ENCODE measurements around the gene SIPA1L3. TPM values are rescaled to one million over a fixed set of nuclear protein-coding genes. Genes with fewer than 3 reads are reported as not detected.

SIPA1L3 gene
- total RNA-seq, 1 experiment from 2014 or later: 125 TPM

DNA sequence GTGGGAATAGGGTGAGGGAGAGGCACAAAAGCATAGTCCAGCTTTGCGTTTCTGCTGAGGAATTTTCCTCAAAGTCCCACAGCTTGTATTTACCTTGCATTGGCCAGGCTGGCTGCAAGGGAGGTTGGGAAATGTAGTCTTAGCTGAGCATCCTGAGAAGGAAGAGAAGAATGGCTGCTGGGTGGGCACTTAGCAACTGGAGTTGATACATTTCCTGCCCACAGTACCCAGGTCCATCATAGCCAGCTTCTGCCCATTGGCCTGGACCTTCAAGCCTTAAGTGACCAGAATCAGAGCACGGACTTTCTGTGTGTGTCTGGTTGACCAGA lies 112.4 kb downstream of the SIPA1L3 start:
- intact Hi-C loops (cut with micrococcal nuclease; ENCODE audit: unreplicated experiment): no loop called here
- Histone ChIP-seq H3K27me3 (replicated peaks; ENCODE audit: control insufficient read depth, insufficient read depth, low read length) (no peaks in the 10 kb centered on the region), H3K36me3 (ENCODE audit: control insufficient read depth, insufficient read depth, low read length) (peaks cover 5% of the 10 kb centered on the region), H3K9me3 (no peaks in the 10 kb centered on the region), H3K4me3 (ENCODE audit: low read depth, low read length) (no peak overlapping the region), H3K4me1 (peaks cover 18% of the 10 kb centered on the region)
- H3K9me3 Mint-ChIP-seq (ENCODE audit: unreplicated experiment): no peaks in the 10 kb centered on the region
- no peak overlapping the region for H3K27ac Mint-ChIP-seq (ENCODE audit: unreplicated experiment)
- POLR2A ChIA-PET: no interaction called here
- CTCF ChIA-PET: no interaction called here
- H3K4me1 Mint-ChIP-seq (ENCODE audit: low read depth, unreplicated experiment): peaks cover 14% of the 10 kb centered on the region
- H3K4me3 Mint-ChIP-seq (ENCODE audit: unreplicated experiment): no peak overlapping the region
- peaks cover 67% of the 10 kb centered on the region for H3K36me3 Mint-ChIP-seq (ENCODE audit: insufficient read depth, unreplicated experiment)
- TF ChIP-seq, protein P1, sequence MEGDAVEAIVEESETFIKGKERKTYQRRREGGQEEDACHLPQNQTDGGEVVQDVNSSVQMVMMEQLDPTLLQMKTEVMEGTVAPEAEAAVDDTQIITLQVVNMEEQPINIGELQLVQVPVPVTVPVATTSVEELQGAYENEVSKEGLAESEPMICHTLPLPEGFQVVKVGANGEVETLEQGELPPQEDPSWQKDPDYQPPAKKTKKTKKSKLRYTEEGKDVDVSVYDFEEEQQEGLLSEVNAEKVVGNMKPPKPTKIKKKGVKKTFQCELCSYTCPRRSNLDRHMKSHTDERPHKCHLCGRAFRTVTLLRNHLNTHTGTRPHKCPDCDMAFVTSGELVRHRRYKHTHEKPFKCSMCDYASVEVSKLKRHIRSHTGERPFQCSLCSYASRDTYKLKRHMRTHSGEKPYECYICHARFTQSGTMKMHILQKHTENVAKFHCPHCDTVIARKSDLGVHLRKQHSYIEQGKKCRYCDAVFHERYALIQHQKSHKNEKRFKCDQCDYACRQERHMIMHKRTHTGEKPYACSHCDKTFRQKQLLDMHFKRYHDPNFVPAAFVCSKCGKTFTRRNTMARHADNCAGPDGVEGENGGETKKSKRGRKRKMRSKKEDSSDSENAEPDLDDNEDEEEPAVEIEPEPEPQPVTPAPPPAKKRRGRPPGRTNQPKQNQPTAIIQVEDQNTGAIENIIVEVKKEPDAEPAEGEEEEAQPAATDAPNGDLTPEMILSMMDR (IDR thresholded peaks at IDR 0.05; ENCODE audit: insufficient read depth in 1 of 2, low read depth in 1 of 2, low read length in 1 of 2, severe bottlenecking in 1 of 2, unreplicated experiment in 1 of 2): no peak
- no TSS peak for BruUV-seq (replicated peaks)
- DNase-seq: no peak
- H3K27me3 Mint-ChIP-seq (ENCODE audit: insufficient read depth, unreplicated experiment): no peaks in the 10 kb centered on the region

DNA sequence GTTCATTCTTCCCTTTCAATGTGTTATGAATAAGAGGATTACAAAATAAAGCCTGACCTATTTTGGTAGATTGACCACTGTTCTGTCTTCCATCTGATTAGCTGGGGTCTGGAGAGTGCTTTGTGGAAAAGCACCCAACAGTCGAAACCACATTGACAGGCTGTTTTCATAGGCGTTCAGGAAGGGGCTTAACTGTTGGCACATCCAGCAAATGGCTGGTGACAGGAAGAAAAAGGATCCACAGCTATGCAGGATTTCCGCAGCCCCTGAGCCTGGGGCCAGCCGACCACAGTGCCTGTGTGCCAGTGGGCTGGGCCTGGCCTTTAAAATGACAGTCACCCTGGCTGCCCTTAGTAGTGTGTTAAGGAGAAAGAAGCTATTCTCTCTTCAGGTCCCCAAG lies 113.3 kb downstream of the SIPA1L3 start:
- POLR2A ChIA-PET: no interaction called here
- no peak for DNase-seq
- CTCF ChIA-PET: interaction anchor here (0.7 to 1.7 kb wide), 2 partner anchors 118 to 284 kb away, joined by 4 to 7 read pairs; partner anchors contain the start of gene C19orf33

DNA sequence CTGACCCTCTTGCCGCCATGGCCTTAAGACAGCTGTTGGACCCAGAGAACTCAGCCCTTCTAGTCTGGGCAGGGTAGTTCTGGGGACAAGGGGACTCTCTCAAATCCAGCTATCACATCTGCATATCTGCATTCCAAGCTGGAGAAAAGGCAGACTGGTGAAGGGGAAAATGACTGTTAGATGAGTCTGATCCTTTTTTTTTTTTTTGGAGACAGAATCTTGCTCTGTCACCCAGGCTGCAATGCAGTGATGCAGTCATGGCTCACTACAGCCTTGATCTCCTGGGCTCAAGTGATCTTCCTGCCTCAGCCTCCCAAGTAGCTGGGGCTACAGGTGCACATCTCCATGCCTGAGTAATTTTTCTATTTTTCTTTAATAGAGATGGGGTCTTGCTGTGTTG lies 114.3 kb downstream of the SIPA1L3 start:
- Histone ChIP-seq H3K27me3 (replicated peaks; ENCODE audit: control insufficient read depth, insufficient read depth, low read length) (no peaks in the 10 kb centered on the region), H3K9me3 (no peaks in the 10 kb centered on the region), H3K36me3 (ENCODE audit: control insufficient read depth, insufficient read depth, low read length) (peaks cover 5% of the 10 kb centered on the region), H3K4me1 (peaks cover 28% of the 10 kb centered on the region), H3K4me3 (ENCODE audit: low read depth, low read length) (no peak overlapping the region)
- Mint-ChIP-seq H3K4me3 (ENCODE audit: unreplicated experiment) (no peak overlapping the region), H3K27ac (ENCODE audit: unreplicated experiment) (no peak overlapping the region), H3K27me3 (ENCODE audit: insufficient read depth, unreplicated experiment) (no peaks in the 10 kb centered on the region), H3K36me3 (ENCODE audit: insufficient read depth, unreplicated experiment) (peaks cover 56% of the 10 kb centered on the region), H3K4me1 (ENCODE audit: low read depth, unreplicated experiment) (peaks cover 20% of the 10 kb centered on the region), H3K9me3 (ENCODE audit: unreplicated experiment) (no peaks in the 10 kb centered on the region)
- BruUV-seq (replicated peaks): no TSS peak
- intact Hi-C loops (cut with micrococcal nuclease; ENCODE audit: unreplicated experiment): no loop called here
- ChIA-PET CTCF (interaction anchor here (1.7 kb wide), 1 partner anchor 119 kb away, joined by 7 read pairs; no protein-coding TSS in a partner anchor), POLR2A (no interaction called here)
- TF ChIP-seq, protein P1 (IDR thresholded peaks at IDR 0.05; ENCODE audit: insufficient read depth in 1 of 2, low read depth in 1 of 2, low read length in 1 of 2, severe bottlenecking in 1 of 2, unreplicated experiment in 1 of 2): no peak
- no peak for DNase-seq

More for the DNA sequence above, 113.3 kb downstream of the SIPA1L3 start:
- peaks cover 64% of the 10 kb centered on the region for H3K36me3 Mint-ChIP-seq (ENCODE audit: insufficient read depth, unreplicated experiment)
- intact Hi-C loops (cut with micrococcal nuclease; ENCODE audit: unreplicated experiment): no loop called here
- H3K9me3 ChIP-seq: no peaks in the 10 kb centered on the region
- no peak overlapping the region for H3K4me3 ChIP-seq (ENCODE audit: low read depth, low read length)
- H3K4me1 ChIP-seq: peaks cover 27% of the 10 kb centered on the region
- H3K27me3 Mint-ChIP-seq (ENCODE audit: insufficient read depth, unreplicated experiment): no peaks in the 10 kb centered on the region
- no peak overlapping the region for H3K27ac Mint-ChIP-seq (ENCODE audit: unreplicated experiment)
- BruUV-seq (replicated peaks): no TSS peak
- no peaks in the 10 kb centered on the region for H3K9me3 Mint-ChIP-seq (ENCODE audit: unreplicated experiment)
- H3K4me1 Mint-ChIP-seq (ENCODE audit: low read depth, unreplicated experiment): peaks cover 20% of the 10 kb centered on the region
- no peak overlapping the region for H3K4me3 Mint-ChIP-seq (ENCODE audit: unreplicated experiment)
- TF ChIP-seq, protein P1 (IDR thresholded peaks at IDR 0.05; ENCODE audit: insufficient read depth in 1 of 2, low read depth in 1 of 2, low read length in 1 of 2, severe bottlenecking in 1 of 2, unreplicated experiment in 1 of 2): no peak
- peaks cover 5% of the 10 kb centered on the region for H3K36me3 ChIP-seq (ENCODE audit: control insufficient read depth, insufficient read depth, low read length)
- H3K27me3 ChIP-seq (replicated peaks; ENCODE audit: control insufficient read depth, insufficient read depth, low read length): no peaks in the 10 kb centered on the region
